ENCODE measurements around the gene SLC40A1. TPM values are rescaled to one million over a fixed set of nuclear protein-coding genes. Genes with fewer than 3 reads are reported as not detected.

Gene SLC40A1
- total RNA-seq, 4 donors from 2014 or later, result 5.4 to 34.1 (median 19.1) TPM

DNA sequence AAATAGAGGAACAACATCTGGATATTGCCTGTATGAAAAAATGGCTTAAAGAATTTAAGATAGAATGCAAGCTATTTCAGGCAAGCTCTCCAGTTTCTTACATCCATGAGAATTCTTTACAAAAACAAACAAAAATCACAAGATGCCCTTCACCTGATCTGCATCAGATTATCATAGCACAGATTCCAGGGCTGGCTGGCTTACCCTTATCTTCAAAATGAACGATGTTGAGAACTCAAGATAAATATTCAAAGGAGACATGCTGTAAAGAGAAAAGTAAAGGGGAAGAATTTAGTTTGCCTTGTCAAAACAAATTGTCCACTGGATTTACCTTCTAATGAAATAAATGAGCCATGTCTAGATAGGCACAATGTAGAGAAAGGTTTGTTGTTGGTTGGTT is 18.7 kb upstream of the SLC40A1 start:
- Histone ChIP-seq H3K4me1 (peaks cover 0 to 6% (median 0%) of the 10 kb centered on the region in 3 donors), H3K27me3 (no peaks in the 10 kb centered on the region), H3K36me3 (no peaks in the 10 kb centered on the region), H3K9me3 (no peaks in the 10 kb centered on the region), H3K4me3 (no peak overlapping the region), H3K27ac (no peak overlapping the region)
- WGBS, 2 donors, result 25 to 26% methylated on average over 1 of the region's 1 CpG
- DNase-seq, result no peak
- TF ChIP-seq, protein P1, sequence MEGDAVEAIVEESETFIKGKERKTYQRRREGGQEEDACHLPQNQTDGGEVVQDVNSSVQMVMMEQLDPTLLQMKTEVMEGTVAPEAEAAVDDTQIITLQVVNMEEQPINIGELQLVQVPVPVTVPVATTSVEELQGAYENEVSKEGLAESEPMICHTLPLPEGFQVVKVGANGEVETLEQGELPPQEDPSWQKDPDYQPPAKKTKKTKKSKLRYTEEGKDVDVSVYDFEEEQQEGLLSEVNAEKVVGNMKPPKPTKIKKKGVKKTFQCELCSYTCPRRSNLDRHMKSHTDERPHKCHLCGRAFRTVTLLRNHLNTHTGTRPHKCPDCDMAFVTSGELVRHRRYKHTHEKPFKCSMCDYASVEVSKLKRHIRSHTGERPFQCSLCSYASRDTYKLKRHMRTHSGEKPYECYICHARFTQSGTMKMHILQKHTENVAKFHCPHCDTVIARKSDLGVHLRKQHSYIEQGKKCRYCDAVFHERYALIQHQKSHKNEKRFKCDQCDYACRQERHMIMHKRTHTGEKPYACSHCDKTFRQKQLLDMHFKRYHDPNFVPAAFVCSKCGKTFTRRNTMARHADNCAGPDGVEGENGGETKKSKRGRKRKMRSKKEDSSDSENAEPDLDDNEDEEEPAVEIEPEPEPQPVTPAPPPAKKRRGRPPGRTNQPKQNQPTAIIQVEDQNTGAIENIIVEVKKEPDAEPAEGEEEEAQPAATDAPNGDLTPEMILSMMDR (IDR thresholded peaks at IDR 0.05), result no peak
- TF ChIP-seq POLR2A (IDR thresholded peaks at IDR 0.05), result no peak
- intact Hi-C loops (cut with DNase I), result no loop called here

DNA sequence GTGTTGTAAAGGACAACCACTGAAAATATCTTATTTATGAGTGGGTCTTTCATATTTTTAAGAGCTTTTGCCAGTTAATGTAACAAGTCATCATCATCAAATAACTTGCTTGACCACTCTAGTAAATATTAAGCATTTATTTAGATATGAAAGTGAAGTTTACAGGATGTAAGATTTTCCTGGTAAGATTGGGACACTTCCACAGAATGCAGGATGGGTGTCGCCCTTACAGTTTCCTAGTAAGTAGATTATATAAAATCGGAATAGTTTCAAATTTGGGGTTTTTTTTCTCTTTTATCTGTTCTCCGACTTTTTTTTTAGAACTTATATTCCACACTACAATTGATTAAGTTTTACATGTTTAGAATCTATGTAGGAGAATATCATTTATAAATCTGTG is 14.8 kb upstream of the SLC40A1 start:
- no peak overlapping the region for H3K4me3 ChIP-seq
- H3K27ac ChIP-seq, result no peak overlapping the region
- no peaks in the 10 kb centered on the region for H3K9me3 ChIP-seq
- no peaks in the 10 kb centered on the region for H3K36me3 ChIP-seq
- intact Hi-C loops (cut with DNase I), result no loop called here
- TF ChIP-seq POLR2A (IDR thresholded peaks at IDR 0.05), result no peak
- WGBS, 2 donors, result 75 to 86% methylated on average over 3 of the region's 3 CpGs
- no peaks in the 10 kb centered on the region for H3K27me3 ChIP-seq
- DNase-seq, result no peak
- peaks cover 0 to 1% (median 0%) of the 10 kb centered on the region in 3 donors for H3K4me1 ChIP-seq

DNA sequence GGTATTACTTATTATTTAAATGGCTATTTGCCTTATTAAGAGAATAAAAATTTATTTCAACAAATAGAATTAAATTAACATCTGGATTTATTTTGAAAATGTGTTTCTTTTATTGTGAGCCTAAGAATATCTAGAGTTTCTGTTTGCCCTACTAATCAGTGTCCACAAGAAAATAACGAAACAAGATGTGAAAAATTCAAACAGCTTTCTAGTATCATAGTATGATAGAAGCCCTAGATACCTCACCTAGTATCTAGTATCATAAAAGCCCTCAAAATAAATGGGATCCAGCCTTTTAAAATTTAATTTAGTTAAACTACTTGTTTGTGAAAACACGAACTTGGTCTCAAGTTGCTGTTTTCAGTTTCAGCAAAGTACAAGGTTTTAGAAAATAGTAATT is 13.7 kb upstream of the SLC40A1 start:
- H3K36me3 ChIP-seq, result no peaks in the 10 kb centered on the region
- no peak overlapping the region for H3K27ac ChIP-seq
- 89 to 91% methylated on average over 2 of the region's 2 CpGs for WGBS, 2 donors
- H3K4me3 ChIP-seq, result no peak overlapping the region
- H3K9me3 ChIP-seq, result no peaks in the 10 kb centered on the region
- no peak for TF ChIP-seq POLR2A (IDR thresholded peaks at IDR 0.05)
- TF ChIP-seq, protein P1 (IDR thresholded peaks at IDR 0.05), result no peak
- DNase-seq, result no peak
- no peaks in the 10 kb centered on the region for H3K27me3 ChIP-seq
- intact Hi-C loops (cut with DNase I), result no loop called here
- H3K4me1 ChIP-seq, result no peaks in the 10 kb centered on the region

DNA sequence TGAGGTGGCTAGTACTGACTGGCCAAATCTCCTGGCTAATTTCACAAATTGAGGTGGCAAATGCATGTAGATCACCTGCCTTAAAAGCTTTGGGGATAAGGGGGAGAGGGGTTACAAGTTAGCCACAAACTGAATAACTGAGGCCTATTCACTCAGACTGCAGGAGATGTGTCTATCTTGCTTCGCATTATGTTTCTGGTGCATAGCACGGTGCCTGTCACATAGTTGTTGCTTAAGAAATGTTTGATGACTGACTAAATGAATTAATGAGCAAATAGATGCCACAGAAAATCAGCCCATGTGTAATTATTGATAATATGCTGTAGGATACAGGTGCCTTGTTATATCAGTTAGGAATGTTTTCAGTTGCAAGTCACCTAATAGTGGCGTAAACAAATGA is 12.5 kb upstream of the SLC40A1 start:
- TF ChIP-seq POLR2A (IDR thresholded peaks at IDR 0.05), result no peak
- TF ChIP-seq, protein P1 (IDR thresholded peaks at IDR 0.05), result no peak
- Histone ChIP-seq H3K27me3 (no peaks in the 10 kb centered on the region), H3K27ac (no peak overlapping the region), H3K4me3 (no peak overlapping the region), H3K9me3 (no peaks in the 10 kb centered on the region), H3K36me3 (no peaks in the 10 kb centered on the region), H3K4me1 (no peaks in the 10 kb centered on the region)
- DNase-seq, result no peak
- WGBS, 2 donors, result 87 to 91% methylated on average over 3 of the region's 3 CpGs
- intact Hi-C loops (cut with DNase I), result no loop called here

DNA sequence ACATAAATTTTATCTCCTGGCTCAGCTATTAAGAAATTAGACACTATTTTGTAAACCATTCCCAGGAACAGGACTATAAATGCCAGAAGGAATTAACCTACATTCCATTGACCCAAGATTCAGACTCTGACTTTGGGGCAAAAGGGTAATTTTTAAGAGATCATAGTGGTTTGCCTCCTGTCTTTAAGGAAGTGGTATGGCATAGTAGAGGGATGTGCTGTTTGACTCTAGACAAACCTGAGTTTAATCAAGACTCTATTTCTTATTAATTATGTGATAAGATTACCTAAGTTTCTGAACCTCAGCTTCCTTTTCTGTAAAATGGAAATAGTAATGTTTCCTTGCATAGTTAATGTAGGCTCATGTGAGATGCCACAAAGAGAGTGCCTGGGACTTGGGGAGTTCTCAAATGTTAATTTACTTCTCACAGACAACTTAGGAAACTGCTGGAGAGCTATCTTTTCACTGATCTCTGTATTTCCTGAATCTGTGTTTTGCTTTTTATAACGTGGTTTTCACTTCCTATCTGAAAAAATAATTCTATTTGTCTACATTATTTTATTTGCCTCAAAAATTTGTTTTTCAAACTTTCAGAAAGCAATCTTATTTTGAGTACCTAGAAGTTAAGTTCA is 11.9 kb upstream of the SLC40A1 start:
- Histone ChIP-seq H3K4me3 (no peak overlapping the region), H3K9me3 (no peaks in the 10 kb centered on the region), H3K36me3 (no peaks in the 10 kb centered on the region), H3K27me3 (no peaks in the 10 kb centered on the region), H3K4me1 (no peaks in the 10 kb centered on the region), H3K27ac (no peak overlapping the region)
- WGBS, 2 donors, result 28 to 30% methylated on average over 1 of the region's 1 CpG
- no peak for DNase-seq
- TF ChIP-seq, protein P1 (IDR thresholded peaks at IDR 0.05), result no peak
- TF ChIP-seq POLR2A (IDR thresholded peaks at IDR 0.05), result no peak
- intact Hi-C loops (cut with DNase I), result no loop called here

DNA sequence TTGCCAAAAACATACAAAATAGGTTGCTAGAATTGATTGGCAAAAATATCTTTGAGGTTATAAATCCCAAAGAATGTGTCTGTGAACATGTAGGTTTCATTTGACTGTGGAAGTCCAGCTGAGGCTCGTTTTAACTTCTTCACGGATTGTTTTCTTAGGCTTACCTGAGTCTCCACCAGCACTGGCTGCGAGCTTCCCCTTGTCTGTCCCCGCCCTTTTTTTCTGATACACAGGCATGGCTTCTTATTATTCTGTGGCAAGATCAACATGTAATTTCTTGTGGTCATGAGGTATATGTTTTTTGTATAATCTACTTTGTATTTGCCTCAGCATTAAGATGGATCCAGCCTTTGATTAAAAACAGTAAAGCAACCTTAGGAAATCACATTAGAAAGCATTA is 7.2 kb upstream of the SLC40A1 start:
- no peaks in the 10 kb centered on the region for H3K36me3 ChIP-seq
- H3K9me3 ChIP-seq, result no peaks in the 10 kb centered on the region
- no peaks in the 10 kb centered on the region for H3K27me3 ChIP-seq
- no peak overlapping the region for H3K4me3 ChIP-seq
- DNase-seq, result no peak
- intact Hi-C loops (cut with DNase I), result no loop called here
- no peaks in the 10 kb centered on the region for H3K4me1 ChIP-seq
- 43 to 52% methylated on average over 4 of the region's 4 CpGs for WGBS, 2 donors
- TF ChIP-seq, protein P1 (IDR thresholded peaks at IDR 0.05), result no peak
- TF ChIP-seq POLR2A (IDR thresholded peaks at IDR 0.05), result no peak
- H3K27ac ChIP-seq, result no peak overlapping the region
